K562 (cell line): ENCODE measurements around the gene VPS13C. TPM values are rescaled to one million over a fixed set of nuclear protein-coding genes. Genes with fewer than 3 reads are reported as not detected.

Experiments used
- CSDE1 ChIP-seq, 2 experiments: fragments of 450-650 bp; IDR thresholded peaks; 2 replicates each; pipeline ENCODE4 v1.6.1; 2016; ENCODE audit warnings: mild to moderate bottlenecking in 1 of 2
- MAFK ChIP-seq: IDR thresholded peaks from 2 replicates; pipeline ENCODE4 v1.6.1; 2011; ENCODE audit warnings: low read length, improper control_type of control experiment
- MAZ ChIP-seq, 2 experiments: fragments of 450-650 bp in 1 of 2; sonication (generic) in 1 of 2; formaldehyde crosslinking; IDR thresholded peaks in 1 of 2; conservative IDR thresholded peaks in 1 of 2; 2 replicates each; pipeline versions ENCODE4 v1.4.0 to v1.5.0; 2020; ENCODE audit warnings: mild to moderate bottlenecking in 1 of 2, missing genetic modification reagents in 1 of 2
- MEIS2 ChIP-seq: fragments of 450-650 bp; IDR thresholded peaks from 2 replicates; pipeline ENCODE4 v1.6.1; 2014; ENCODE audit warnings: mild to moderate bottlenecking; ENCODE audit not compliant: partially characterized antibody
- POLR2B ChIP-seq: fragments of 450-650 bp; IDR thresholded peaks from 2 replicates; pipeline ENCODE4 v1.6.1; 2018; ENCODE audit warnings: low read depth; ENCODE audit not compliant: partially characterized antibody
- ZBTB9 ChIP-seq: fragments of 450-650 bp; formaldehyde crosslinking; IDR thresholded peaks from 2 replicates; pipeline ENCODE4 v1.4.0; 2020; ENCODE audit warnings: mild to moderate bottlenecking, moderate library complexity
- ZNF184 ChIP-seq: sonication (generic); formaldehyde crosslinking; IDR thresholded peaks from 2 replicates; pipeline ENCODE4 v1.5.0; 2020; ENCODE audit warnings: missing genetic modification reagents
- ZNF449 ChIP-seq: fragments of 250-450 bp; sonication (Bioruptor Pico); IDR thresholded peaks from 2 replicates; pipeline ENCODE4 v1.8.0; 2022; ENCODE audit warnings: moderate library complexity, mild to moderate bottlenecking, inconsistent platforms
- polyA plus RNA-seq, 8 experiments: library from polyadenylated mRNA; depleted of rRNA in 4 of 8; stranded (reverse) in 5 of 8; unstranded in 3 of 8; fragments of >200 nt; fragmentation: Nextera tagmentation in 2 of 8; fragmentation: Illumina TruSeq in 1 of 8; extraction: Ambion mirVana in 2 of 8; extraction: Trizol in 1 of 8; gene quantifications; 2 replicates each; pipeline versions ENCODE4 v1.2.1 to v1.2.3, GENCODE V29; 2011 to 2014; ENCODE audit warnings: inconsistent platforms in 1 of 8, missing spikeins in 1 of 8
- total RNA-seq, 7 experiments: library from RNA; depleted of rRNA in 6 of 7; stranded (reverse); fragments of >200 nt in 6 of 7; fragmentation: Illumina TruSeq in 2 of 7; extraction: Trizol in 2 of 7; gene quantifications; 2 replicates each; pipeline versions ENCODE4 v1.2.1 to v1.2.3, GENCODE V29; 2011 to 2021; ENCODE audit warnings: low replicate concordance in 1 of 7
- TF ChIP-seq, protein P1 (sequence below), 3 experiments: fragments of 200-800 bp in 1 of 3; fragments of 250-450 bp in 1 of 3; fragments of 450-650 bp in 1 of 3; sonication (Bioruptor Pico) in 1 of 3; sonication (Bioruptor generic) in 1 of 3; formaldehyde crosslinking in 1 of 3; IDR thresholded peaks; 2 replicates each; pipeline versions ENCODE4 v1.6.1 to v1.8.0; 2016 to 2022; ENCODE audit warnings: mild to moderate bottlenecking in 2 of 3, missing genetic modification characterization in 2 of 3, missing compliant biosample characterization in 1 of 3, moderate library complexity in 1 of 3
- TF ChIP-seq, protein P2 (sequence below): fragments of 250-450 bp; sonication (Bioruptor Pico); IDR thresholded peaks from 2 replicates; pipeline ENCODE4 v1.4.0; 2020; ENCODE audit warnings: mild to moderate bottlenecking

Gene VPS13C
- total and polyA plus RNA-seq, 9 of the 15 experiments (the other 6 are each of a cell fraction or from before 2014, with no cell fraction given) = 5.2 to 32.3 (median 15.7) TPM

DNA sequence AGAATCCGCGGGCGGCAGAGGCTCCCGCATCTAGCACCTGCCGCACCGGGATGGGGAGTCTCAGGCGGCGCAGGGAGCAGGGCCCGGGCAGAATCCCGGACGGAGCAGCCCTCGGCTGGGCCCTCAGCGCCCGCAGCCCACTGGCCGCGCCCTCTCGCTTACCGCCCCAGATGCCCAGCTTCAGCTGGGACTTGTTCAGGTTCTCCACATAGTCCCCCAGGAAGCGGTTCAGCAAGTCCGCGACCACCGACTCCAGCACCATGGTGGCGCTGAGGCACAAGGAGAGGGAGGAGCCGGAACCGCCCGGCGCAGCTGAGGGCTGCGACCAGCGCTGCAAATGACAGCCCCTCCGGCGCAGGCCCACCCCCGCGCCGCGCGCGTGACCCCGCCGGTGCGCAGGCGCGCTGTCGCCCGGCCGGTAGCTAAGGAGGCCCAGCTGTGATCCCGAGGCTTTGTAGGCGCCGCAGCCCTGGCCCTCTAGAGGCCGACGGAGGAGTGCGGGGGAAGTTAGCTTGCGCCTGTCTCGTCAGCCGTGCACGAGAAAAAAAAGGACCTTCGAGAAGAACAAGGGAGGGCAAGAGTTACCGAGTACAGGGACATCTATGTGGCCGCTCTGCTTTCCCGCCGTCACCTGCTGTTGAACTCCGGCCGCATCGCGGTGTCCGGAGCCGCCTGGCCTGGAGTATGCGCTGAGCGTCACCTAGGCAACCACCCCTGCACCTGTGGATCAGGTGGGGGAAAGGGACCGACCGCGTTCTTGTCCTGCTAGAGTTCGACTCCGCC, at the start of gene VPS13C (continued):
- TF ChIP-seq CSDE1 (IDR thresholded peaks at IDR 0.05) (no peak), ZNF449 (no peak), MAFK (peak; percentile 16; the same call in 1 of the 2 replicates), MAZ (CRISPR knock-in tag; conservative IDR thresholded peaks at IDR 0.05 in 1 of 2, IDR thresholded peaks at IDR 0.05 in 1 of 2) (peak; percentile 66 to 80), ZBTB9 (CRISPR knock-in tag) (no peak), POLR2B (peak; percentile 73), ZNF184 (CRISPR knock-in tag) (no peak), MEIS2 (peak; percentile 93)
- TF ChIP-seq, protein P1, sequence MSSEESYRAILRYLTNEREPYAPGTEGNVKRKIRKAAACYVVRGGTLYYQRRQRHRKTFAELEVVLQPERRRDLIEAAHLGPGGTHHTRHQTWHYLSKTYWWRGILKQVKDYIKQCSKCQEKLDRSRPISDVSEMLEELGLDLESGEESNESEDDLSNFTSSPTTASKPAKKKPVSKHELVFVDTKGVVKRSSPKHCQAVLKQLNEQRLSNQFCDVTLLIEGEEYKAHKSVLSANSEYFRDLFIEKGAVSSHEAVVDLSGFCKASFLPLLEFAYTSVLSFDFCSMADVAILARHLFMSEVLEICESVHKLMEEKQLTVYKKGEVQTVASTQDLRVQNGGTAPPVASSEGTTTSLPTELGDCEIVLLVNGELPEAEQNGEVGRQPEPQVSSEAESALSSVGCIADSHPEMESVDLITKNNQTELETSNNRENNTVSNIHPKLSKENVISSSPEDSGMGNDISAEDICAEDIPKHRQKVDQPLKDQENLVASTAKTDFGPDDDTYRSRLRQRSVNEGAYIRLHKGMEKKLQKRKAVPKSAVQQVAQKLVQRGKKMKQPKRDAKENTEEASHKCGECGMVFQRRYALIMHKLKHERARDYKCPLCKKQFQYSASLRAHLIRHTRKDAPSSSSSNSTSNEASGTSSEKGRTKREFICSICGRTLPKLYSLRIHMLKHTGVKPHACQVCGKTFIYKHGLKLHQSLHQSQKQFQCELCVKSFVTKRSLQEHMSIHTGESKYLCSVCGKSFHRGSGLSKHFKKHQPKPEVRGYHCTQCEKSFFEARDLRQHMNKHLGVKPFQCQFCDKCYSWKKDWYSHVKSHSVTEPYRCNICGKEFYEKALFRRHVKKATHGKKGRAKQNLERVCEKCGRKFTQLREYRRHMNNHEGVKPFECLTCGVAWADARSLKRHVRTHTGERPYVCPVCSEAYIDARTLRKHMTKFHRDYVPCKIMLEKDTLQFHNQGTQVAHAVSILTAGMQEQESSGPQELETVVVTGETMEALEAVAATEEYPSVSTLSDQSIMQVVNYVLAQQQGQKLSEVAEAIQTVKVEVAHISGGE (CRISPR knock-in tag; IDR thresholded peaks at IDR 0.05) = peak in 1 of 3 experiments; percentile 59; a peak in 1 of 6 replicates
- TF ChIP-seq, protein P2, sequence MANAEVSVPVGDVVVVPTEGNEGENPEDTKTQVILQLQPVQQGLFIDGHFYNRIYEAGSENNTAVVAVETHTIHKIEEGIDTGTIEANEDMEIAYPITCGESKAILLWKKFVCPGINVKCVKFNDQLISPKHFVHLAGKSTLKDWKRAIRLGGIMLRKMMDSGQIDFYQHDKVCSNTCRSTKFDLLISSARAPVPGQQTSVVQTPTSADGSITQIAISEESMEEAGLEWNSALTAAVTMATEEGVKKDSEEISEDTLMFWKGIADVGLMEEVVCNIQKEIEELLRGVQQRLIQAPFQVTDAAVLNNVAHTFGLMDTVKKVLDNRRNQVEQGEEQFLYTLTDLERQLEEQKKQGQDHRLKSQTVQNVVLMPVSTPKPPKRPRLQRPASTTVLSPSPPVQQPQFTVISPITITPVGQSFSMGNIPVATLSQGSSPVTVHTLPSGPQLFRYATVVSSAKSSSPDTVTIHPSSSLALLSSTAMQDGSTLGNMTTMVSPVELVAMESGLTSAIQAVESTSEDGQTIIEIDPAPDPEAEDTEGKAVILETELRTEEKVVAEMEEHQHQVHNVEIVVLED = peak; percentile 69
